Activated T-helper 9 cell treated with anti-CD3 and anti-CD28 coated beads, Interleukin-2, amount 50 U/mL, for 16 hours (primary cell): Measurements from ENCODE around the gene CSMD2.

Experiments used
- DNase-seq: peaks from one replicate; pipeline ENCODE4 v3.0.0-alpha.2; 2020; ENCODE audit warnings: low read depth

The CSMD2 gene

GRCh38 chr1:33680281-33680840 lies 484.7 kb downstream of the CSMD2 start:
- DNase-seq = no peak

GRCh38 chr1:33670567-33670966 lies 494.5 kb downstream of the CSMD2 start:
- DNase-seq = no peak

GRCh38 chr1:33668695-33669094 lies 496.3 kb downstream of the CSMD2 start:
- DNase-seq = no peak

GRCh38 chr1:33667386-33668282 lies 497.4 kb downstream of the CSMD2 start:
- no peak for DNase-seq

GRCh38 chr1:33666616-33667015 lies 498.4 kb downstream of the CSMD2 start:
- no peak for DNase-seq

GRCh38 chr1:33661811-33662454 lies 503.1 kb downstream of the CSMD2 start:
- DNase-seq = no peak

- no peak for DNase-seq
Measured at GRCh38 chr1:33660956-33661355, 504.1 kb downstream of the CSMD2 start.

- DNase-seq = no peak
Measured at GRCh38 chr1:33660244-33660643, 504.8 kb downstream of the CSMD2 start.

- no peak for DNase-seq
Measured at GRCh38 chr1:33659641-33660040, 505.4 kb downstream of the CSMD2 start.

- DNase-seq = no peak
Measured at GRCh38 chr1:33657833-33658232, 507.2 kb downstream of the CSMD2 start.

- DNase-seq = no peak
Measured at GRCh38 chr1:33656467-33657005, 508.5 kb downstream of the CSMD2 start.

GRCh38 chr1:33655496-33655895 lies 509.5 kb downstream of the CSMD2 start:
- no peak for DNase-seq

- DNase-seq = no peak
Measured at GRCh38 chr1:33654267-33654834, 510.7 kb downstream of the CSMD2 start.

- no peak for DNase-seq
Measured at GRCh38 chr1:33653226-33653625, 511.8 kb downstream of the CSMD2 start.

- no peak for DNase-seq
Measured at GRCh38 chr1:33650708-33651107, 514.3 kb downstream of the CSMD2 start.

GRCh38 chr1:33649759-33650158 lies 515.3 kb downstream of the CSMD2 start:
- DNase-seq = no peak

- no peak for DNase-seq
Measured at GRCh38 chr1:33643216-33643615, 521.8 kb downstream of the CSMD2 start.

- DNase-seq = no peak
Measured at GRCh38 chr1:33641104-33641830, 523.8 kb downstream of the CSMD2 start.

- no peak for DNase-seq
Measured at GRCh38 chr1:33640114-33640660, 524.8 kb downstream of the CSMD2 start.

GRCh38 chr1:33637846-33638440 lies 527.1 kb downstream of the CSMD2 start:
- DNase-seq = no peak

- no peak for DNase-seq
Measured at GRCh38 chr1:33636209-33636608, 528.8 kb downstream of the CSMD2 start.
